Stromal cell of bone marrow (primary cell): ENCODE measurements around the gene PSMB2.
"Not testable (repeated sequence)": the region's sequence is repeated elsewhere in the genome, so short reads cannot be mapped to it uniquely, and the experiment has no call there.

Experiments
- DNase-seq: peaks from one replicate; pipeline ENCODE4 v3.0.0-alpha.2; 2012; ENCODE audit warnings: low read depth

PSMB2 gene

GRCh38 chr1:35641233-35641866, at the start of gene PSMB2:
Gene PSMB2, minus strand, starts transcription at chr1:35641526. Its CDS starts 94 bp downstream, at chr1:35641432.
- peak; percentile 89 for DNase-seq

- DNase-seq = no peak
These were observed 49.8 kb upstream of the PSMB2 start for GRCh38 chr1:35691080-35691479.

GRCh38 chr1:35690103-35690502, 48.8 kb upstream of the PSMB2 start:
- not testable (repeated sequence) for DNase-seq

- no peak for DNase-seq
These were observed 46.8 kb upstream of the PSMB2 start for GRCh38 chr1:35688161-35688560.

GRCh38 chr1:35683012-35683411, 41.7 kb upstream of the PSMB2 start:
- DNase-seq = no peak

GRCh38 chr1:35680271-35680670, 38.9 kb upstream of the PSMB2 start:
- no peak for DNase-seq

GRCh38 chr1:35675773-35676172, 34.4 kb upstream of the PSMB2 start:
- DNase-seq = no peak

- DNase-seq = no peak
These were observed 32.8 kb upstream of the PSMB2 start for GRCh38 chr1:35674111-35674510.

GRCh38 chr1:35672116-35672515, 30.8 kb upstream of the PSMB2 start:
- DNase-seq = no peak

- no peak for DNase-seq
These were observed 27.2 kb upstream of the PSMB2 start for GRCh38 chr1:35668506-35668905.

- no peak for DNase-seq
These were observed 25.6 kb upstream of the PSMB2 start for GRCh38 chr1:35666916-35667315.

GRCh38 chr1:35666216-35666615, 24.9 kb upstream of the PSMB2 start:
- DNase-seq = no peak

- no peak for DNase-seq
These were observed 22.1 kb upstream of the PSMB2 start for GRCh38 chr1:35663434-35663833.

- DNase-seq = no peak
These were observed 20.1 kb upstream of the PSMB2 start for GRCh38 chr1:35661474-35661795.

- DNase-seq = no peak
These were observed 19.5 kb upstream of the PSMB2 start for GRCh38 chr1:35660581-35661473.

GRCh38 chr1:35659589-35659988, 18.3 kb upstream of the PSMB2 start:
- DNase-seq = no peak

GRCh38 chr1:35657851-35658250, 16.5 kb upstream of the PSMB2 start:
- DNase-seq = no peak

- no peak for DNase-seq
These were observed 15.5 kb upstream of the PSMB2 start for GRCh38 chr1:35656863-35657232.

GRCh38 chr1:35656148-35656862, 15.0 kb upstream of the PSMB2 start:
- no peak for DNase-seq

GRCh38 chr1:35655196-35655595, 13.9 kb upstream of the PSMB2 start:
- DNase-seq = no peak

GRCh38 chr1:35650416-35650815, 9.1 kb upstream of the PSMB2 start:
- DNase-seq = no peak

GRCh38 chr1:35646043-35646442, 4.7 kb upstream of the PSMB2 start:
- no peak for DNase-seq

GRCh38 chr1:35644204-35644603, 2.9 kb upstream of the PSMB2 start:
- no peak for DNase-seq
